ENCODE data around the gene FAM149A.

The FAM149A gene

DNA sequence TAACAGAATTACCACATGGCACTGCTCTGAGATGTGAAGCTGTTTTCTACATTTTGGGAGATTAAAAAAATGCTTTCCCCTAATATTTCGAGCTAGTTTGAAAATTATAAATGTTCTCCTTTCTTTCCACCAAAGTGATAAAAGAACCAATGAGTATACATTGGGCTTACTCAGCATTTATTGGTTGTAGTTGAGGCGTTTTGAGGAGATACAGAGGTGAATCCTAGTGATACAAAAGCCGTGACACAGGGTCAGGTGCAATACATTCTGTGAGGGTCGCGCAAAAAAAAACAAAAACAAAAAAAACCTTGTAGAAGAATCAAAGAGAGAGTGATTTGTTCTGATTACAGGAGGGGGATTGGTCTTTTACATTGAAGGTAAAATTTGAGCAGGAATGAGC lies 54.5 kb downstream of the FAM149A start:
- no peak for DNase-seq (ENCODE audit: low read depth)

DNA sequence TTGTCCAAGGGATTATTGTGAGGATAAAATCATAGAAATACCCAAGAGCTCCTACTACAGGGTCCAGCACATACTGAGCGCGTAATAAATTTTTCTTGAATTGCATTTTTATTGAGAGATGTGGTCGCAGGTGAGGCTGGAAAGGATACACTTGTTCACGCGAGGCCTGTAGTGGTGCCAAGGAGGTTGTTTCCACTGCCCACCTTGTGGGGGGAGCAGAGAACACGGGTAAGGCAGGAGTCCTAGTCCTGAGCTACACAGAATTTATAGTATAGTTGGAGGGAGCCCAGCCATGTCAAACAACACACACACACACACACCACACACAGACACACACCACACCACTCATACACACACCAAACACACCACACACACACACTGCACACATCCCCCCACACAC lies 55.1 kb downstream of the FAM149A start:
- no peak for DNase-seq (ENCODE audit: low read depth)

GRCh38 chr4:186161138-186161537 lies 56.6 kb downstream of the FAM149A start:
- no peak for DNase-seq (ENCODE audit: low read depth)

GRCh38 chr4:186166852-186167512 lies 62.5 kb downstream of the FAM149A start:
- no peak for DNase-seq (ENCODE audit: low read depth)

GRCh38 chr4:186167605-186168004 lies 63.1 kb downstream of the FAM149A start:
- no peak for DNase-seq (ENCODE audit: low read depth)

DNA sequence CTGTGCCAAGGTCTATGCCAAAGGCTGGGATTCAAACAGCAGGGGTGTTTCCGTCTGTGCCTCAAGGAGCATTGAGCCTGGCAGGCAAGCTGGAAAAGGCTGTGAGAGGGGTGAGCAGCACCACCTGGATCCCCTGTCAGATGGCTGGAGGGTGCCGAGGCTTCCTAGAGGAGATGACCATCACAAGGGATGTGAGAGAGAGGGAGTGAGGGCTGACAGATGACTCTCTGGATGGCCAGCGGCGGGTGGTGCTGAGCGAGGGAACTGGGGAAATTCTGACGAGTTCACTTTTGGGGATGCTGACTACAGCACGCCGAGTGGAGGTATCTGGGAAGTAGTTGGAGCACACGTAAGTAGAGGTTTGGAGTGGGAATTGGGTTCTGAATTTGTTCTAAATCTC lies 64.2 kb downstream of the FAM149A start:
- DNase-seq (ENCODE audit: low read depth): no peak

DNA sequence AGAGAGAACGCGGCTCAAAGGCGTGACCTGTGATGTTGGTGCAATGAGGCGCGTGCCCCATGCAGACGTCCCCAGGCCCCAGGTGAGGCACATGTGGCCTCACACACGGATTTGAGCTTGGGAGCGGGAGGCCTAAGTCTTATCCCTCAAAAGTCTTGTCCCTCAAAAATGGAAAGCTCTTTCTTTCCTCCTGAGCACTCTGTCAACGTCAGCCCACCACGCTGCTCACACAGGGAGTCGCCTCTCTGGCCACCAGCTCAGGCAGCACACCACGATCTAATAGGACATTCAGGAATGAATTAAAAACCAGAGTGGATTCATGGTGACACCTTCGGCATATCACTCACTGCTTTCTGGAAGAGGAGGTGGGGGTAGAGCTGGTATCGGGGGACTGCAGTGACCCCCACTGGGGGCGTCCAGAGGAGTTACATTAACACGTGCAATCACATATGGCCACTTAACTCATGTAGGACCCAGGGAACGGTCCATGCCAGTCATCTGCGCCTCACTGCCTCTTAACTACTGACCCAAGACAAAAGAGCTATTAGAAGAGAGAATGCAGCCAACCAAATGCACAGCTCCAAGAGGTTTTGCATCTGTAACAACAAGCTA lies 64.9 kb downstream of the FAM149A start:
- no peak for DNase-seq (ENCODE audit: low read depth)

GRCh38 chr4:186169945-186170802 lies 65.7 kb downstream of the FAM149A start:
- DNase-seq (ENCODE audit: low read depth): no peak

- no peak for DNase-seq (ENCODE audit: low read depth)
These were observed 66.5 kb downstream of the FAM149A start for GRCh38 chr4:186170966-186171365.

DNA sequence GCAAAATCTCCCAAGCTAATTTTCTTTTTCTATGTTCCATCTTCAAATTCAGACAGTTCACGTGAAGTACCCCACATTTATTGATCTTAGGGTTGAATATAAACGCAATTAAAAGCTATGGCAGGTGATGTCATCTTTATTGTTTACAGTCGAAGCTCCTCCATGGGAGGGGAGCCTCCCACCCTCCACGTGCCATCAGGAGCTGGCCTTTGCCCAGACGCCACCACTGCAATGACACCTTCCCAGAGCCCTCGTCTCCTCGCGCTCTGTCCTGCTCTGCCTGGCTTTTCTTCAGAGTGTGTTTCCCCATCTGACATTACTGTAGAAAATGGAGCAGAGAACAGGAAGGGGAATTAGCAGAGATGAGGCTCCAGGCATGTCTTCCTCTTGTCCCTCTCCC lies 68.0 kb downstream of the FAM149A start:
- DNase-seq (ENCODE audit: low read depth): no peak

- no peak for DNase-seq (ENCODE audit: low read depth)
These were observed 83.6 kb downstream of the FAM149A start for GRCh38 chr4:186188107-186188506.

DNA sequence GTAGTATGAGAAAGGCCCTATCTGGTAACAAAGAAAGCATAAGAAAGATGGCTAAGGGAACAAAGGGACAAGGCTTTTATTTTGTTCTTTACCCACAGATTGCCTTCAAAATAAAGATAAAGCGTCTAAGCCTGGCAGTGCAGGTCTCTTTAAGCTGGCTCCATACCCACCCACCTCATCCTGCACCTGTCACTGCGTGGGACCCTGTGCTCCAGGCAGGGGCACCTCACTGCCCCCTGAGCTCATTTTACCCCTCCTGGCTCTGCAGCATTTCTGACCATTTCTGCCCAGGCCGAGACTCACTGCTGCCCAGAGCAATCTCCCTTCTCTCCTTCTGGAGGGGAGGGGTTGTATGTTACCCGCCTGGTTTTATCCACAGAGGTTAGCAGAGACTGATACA lies 85.2 kb downstream of the FAM149A start:
- DNase-seq (ENCODE audit: low read depth): no peak

DNA sequence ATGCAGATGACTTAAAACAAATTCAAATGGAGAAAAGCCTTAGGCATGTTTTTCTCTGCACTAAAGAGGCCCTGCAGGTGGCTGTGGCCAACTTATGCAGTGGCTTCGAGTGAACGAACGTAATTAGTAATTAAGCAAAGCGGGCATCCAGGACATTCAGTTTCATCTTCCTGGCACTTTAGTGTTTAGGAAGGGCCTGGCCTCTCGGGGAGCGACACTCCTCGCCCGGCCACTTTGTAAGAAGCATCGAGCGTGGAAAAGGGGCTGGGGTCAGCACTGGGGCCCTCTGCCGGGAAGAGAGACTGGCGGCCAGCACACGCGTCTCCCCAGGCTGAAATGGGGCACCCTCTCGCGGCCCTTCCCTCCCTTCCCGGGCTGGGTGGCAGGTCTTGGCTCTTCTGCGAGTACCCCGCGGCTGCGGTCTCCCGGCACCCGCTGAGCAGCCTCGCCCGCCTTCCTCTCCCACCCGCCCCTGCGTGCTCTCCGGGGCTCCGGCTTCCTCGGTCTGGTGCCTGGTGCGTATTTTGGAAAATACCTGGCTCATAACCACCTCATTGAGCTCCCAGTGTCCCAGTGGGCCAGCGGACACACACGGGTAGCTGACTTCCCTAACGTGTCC lies 86.2 kb downstream of the FAM149A start:
- no peak for DNase-seq (ENCODE audit: low read depth)

- peak; percentile 38 for DNase-seq (ENCODE audit: low read depth)
These were observed 86.9 kb downstream of the FAM149A start, which contains the start of gene CYP4V2 for GRCh38 chr4:186191200-186192065. TSS of gene CYP4V2 (plus strand) at chr4:186191567. CDS start at chr4:186191824, 257 bp downstream.

DNA sequence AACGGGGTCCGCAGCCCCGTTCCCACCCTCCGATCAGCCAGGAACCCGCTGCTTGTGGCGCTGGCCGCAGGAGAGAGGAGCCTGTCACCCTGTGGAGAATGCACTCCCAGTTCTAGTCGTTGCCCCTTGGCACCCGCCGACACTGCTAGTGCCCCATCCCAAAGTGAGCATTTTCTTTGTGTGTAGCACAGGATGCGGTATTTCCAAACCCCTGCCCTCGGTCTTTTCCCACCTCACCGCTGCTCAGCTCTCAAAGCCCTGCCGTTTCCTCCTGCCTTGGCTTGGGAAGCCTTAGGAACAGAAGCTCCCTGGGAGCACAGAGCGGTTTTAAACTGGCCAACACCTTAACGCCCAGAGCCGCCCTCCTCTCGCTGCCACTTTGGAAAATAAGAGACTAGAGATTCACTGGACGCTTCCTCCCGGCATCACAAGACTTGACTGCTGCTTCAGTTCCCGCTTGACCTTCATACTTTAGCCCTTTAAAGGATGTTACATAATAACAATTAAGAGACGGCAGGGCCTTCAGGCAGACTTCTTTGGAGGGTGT lies 87.6 kb downstream of the FAM149A start:
- peak; percentile 25 for DNase-seq (ENCODE audit: low read depth)

GRCh38 chr4:186193851-186194250 lies 89.3 kb downstream of the FAM149A start:
- DNase-seq (ENCODE audit: low read depth): no peak

- DNase-seq (ENCODE audit: low read depth): no peak
These were observed 91.6 kb downstream of the FAM149A start for GRCh38 chr4:186196063-186196462.

- no peak for DNase-seq (ENCODE audit: low read depth)
These were observed 96.0 kb downstream of the FAM149A start for GRCh38 chr4:186200516-186200915.

DNA sequence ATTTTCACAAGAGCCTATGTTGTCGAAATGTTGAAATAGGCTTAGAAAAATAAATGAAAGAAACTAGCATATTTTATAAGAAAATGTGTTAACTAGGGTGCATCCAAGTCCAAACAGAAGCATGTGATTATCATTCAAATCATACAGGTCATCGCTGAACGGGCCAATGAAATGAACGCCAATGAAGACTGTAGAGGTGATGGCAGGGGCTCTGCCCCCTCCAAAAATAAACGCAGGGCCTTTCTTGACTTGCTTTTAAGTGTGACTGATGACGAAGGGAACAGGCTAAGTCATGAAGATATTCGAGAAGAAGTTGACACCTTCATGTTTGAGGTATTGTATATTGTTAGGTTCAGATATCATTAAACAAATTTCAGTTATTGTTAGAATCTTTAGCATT lies 96.5 kb downstream of the FAM149A start:
- no peak for DNase-seq (ENCODE audit: low read depth)

DNA sequence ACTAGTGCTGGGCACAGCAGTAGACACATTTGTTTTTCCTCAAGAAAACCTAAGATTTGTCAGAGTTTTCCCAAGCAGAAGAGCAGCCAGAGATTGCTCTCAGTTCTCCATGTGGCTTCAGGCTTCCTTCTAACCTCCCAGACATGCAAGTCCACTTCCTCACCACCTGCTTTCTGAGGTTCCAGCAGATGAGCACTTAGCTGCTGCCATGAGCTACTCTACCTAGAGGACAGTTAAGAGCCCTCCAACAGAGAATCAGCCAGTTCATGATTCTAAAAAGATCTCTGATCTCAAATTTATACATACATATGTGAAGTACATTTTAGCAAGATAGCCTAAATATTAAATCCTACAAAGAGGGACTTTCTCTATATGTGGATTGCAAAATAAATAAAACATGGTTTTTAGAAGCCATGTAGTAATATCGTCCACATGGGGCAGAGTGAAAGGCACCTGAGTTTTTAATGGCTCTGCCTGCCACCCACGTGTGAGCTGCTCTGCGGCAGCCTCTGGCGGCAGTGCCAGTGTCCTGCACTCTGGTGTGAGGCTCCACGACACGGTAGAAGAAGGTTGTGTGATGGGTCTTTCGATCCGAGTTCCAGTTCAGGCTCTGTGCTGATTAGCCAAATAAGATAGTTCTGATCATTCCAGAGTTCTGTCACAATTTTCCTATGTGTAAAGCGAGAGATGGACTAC lies 97.2 kb downstream of the FAM149A start:
- DNase-seq (ENCODE audit: low read depth): no peak

Data from HS-5 (cell line).